Body of pancreas (tissue), 4 donors: Measurements from ENCODE around the gene NEDD4.

Experiments used
- CTCF ChIP-seq, 7 experiments: fragments of 450-650 bp in 4 of 7; fragments of 200-600 bp in 3 of 7; sonication (generic) in 3 of 7; IDR thresholded peaks; one replicate each; pipeline ENCODE4 v1.5.1; 2016 to 2019; ENCODE audit warnings: antibody characterized with exemption in 7 of 7
- POLR2A ChIP-seq, 3 donors: fragments of 450-650 bp; IDR thresholded peaks; one replicate each; pipeline ENCODE4 v1.6.1; 2016; ENCODE audit warnings: antibody characterized with exemption in 3 of 3, mild to moderate bottlenecking in 2 of 3

- no peak for TF ChIP-seq CTCF (IDR thresholded peaks at IDR 0.05)
- TF ChIP-seq POLR2A (IDR thresholded peaks at IDR 0.05) = no peak
Observed at GRCh38 chr15:55942332-55942731, 51.1 kb downstream of the NEDD4 start.
